AG09309 (cell line): ENCODE measurements around the gene TTBK2.

Experiments
- DNase-seq: peaks from one replicate; pipeline ENCODE4 v3.0.0-alpha.2; 2010; ENCODE audit warnings: low read depth
- H3K4me3 ChIP-seq: 2 replicates; pipeline ENCODE4 v1.5.1; 2011; ENCODE audit warnings: mild to moderate bottlenecking, low read depth, low read length, moderate library complexity; ENCODE audit not compliant: control insufficient read depth
- CTCF ChIP-seq: IDR thresholded peaks from 2 replicates; pipeline ENCODE4 v1.5.1; 2011; ENCODE audit warnings: mild to moderate bottlenecking, low read depth, low read length, inconsistent platforms; ENCODE audit not compliant: insufficient read depth, control insufficient read depth; ENCODE audit errors: missing control alignments

Gene TTBK2

GRCh38 chr15:42879443-42879842, 41.1 kb downstream of the TTBK2 start:
- no peak for DNase-seq
- H3K4me3 ChIP-seq, result no peak overlapping the region
- TF ChIP-seq CTCF, result no peak

GRCh38 chr15:42876224-42876623, 44.4 kb downstream of the TTBK2 start:
- DNase-seq, result no peak
- H3K4me3 ChIP-seq, result no peak overlapping the region
- TF ChIP-seq CTCF, result no peak

GRCh38 chr15:42868683-42869082, 51.9 kb downstream of the TTBK2 start:
- no peak for TF ChIP-seq CTCF
- no peak overlapping the region for H3K4me3 ChIP-seq
- DNase-seq, result no peak

GRCh38 chr15:42863572-42864239, 56.9 kb downstream of the TTBK2 start:
- no peak for TF ChIP-seq CTCF
- DNase-seq, result no peak
- no peak overlapping the region for H3K4me3 ChIP-seq

- H3K4me3 ChIP-seq, result no peak overlapping the region
- no peak for DNase-seq
- no peak for TF ChIP-seq CTCF
Observed at GRCh38 chr15:42858999-42859789, 61.4 kb downstream of the TTBK2 start.

- no peak overlapping the region for H3K4me3 ChIP-seq
- no peak for DNase-seq
- TF ChIP-seq CTCF, result no peak
Observed at GRCh38 chr15:42858540-42858939, 62.0 kb downstream of the TTBK2 start.
